Endothelial cell of umbilical vein (primary cell): ENCODE measurements around the gene FER. TPM values are rescaled to one million over a fixed set of nuclear protein-coding genes. Genes with fewer than 3 reads are reported as not detected.

ENCODE experiments used
- BruUV-seq: library from RNA; stranded (reverse); fragments of 400-500 nt; replicated peaks from 2 replicates; lab custom pipeline; 2021; lab: Mats Ljungman, UMichigan
- CTCF ChIA-PET: fragments of 300-600, 350-600 bp; sonication (Branson Sonifier 250); formaldehyde crosslinking; loops from one replicate; lab custom pipeline; 2021; ENCODE audit warnings: antibody characterized with exemption, inconsistent platforms; lab: Charles Lee
- POLR2A ChIA-PET: fragments of 300-600, 350-600 bp; sonication (Branson Sonifier 250); formaldehyde crosslinking; loops from one replicate; lab custom pipeline; 2021; ENCODE audit warnings: antibody characterized with exemption, inconsistent platforms; lab: Charles Lee
- DNase-seq: peaks from one replicate; pipeline ENCODE4 v3.0.0-alpha.2; 2011; ENCODE audit warnings: low read depth, low spot score
- FAIRE-seq: peaks from 2 replicates; lab custom pipeline; 2011; peaks lifted over from hg19 to GRCh38; lab: Jason Lieb, UNC
- H2AFZ ChIP-seq: 2 replicates; pipeline ENCODE4 v1.6.0; 2012; ENCODE audit warnings: low read depth, low read length, control low read depth, inconsistent platforms
- H3K27ac ChIP-seq: 2 replicates; pipeline ENCODE4 v1.5.1; 2011; ENCODE audit warnings: low read depth, mild to moderate bottlenecking, control low read depth, low read length, moderate library complexity; ENCODE audit not compliant: insufficient read depth
- H3K27me3 ChIP-seq, 2 experiments: 2 replicates each; pipeline versions ENCODE4 v1.6.0 to v1.6.1; 2011; ENCODE audit warnings: low read length in 2 of 2, mixed read lengths in 1 of 2; ENCODE audit not compliant: control insufficient read depth in 2 of 2, insufficient read depth in 2 of 2
- H3K36me3 ChIP-seq, 2 experiments: 2 replicates in 1 of 2; 3 replicates in 1 of 2; pipeline ENCODE4 v1.5.1; 2011; ENCODE audit warnings: low read length in 2 of 2, mild to moderate bottlenecking in 1 of 2, moderate library complexity in 1 of 2; ENCODE audit not compliant: control insufficient read depth in 2 of 2, insufficient read depth in 2 of 2; ENCODE audit errors: extremely low read depth in 1 of 2
- H3K4me1 ChIP-seq: 3 replicates; pipeline ENCODE4 v1.5.1; 2011; ENCODE audit warnings: mild to moderate bottlenecking, low read length; ENCODE audit not compliant: control insufficient read depth, insufficient read depth; ENCODE audit errors: extremely low read depth
- H3K4me2 ChIP-seq: 2 replicates; pipeline ENCODE4 v1.6.1; 2011; ENCODE audit warnings: low read length, control low read depth, mixed read lengths; ENCODE audit not compliant: insufficient read depth
- H3K4me3 ChIP-seq, 3 experiments: fragments of 200-600 bp in 1 of 3; sonication (generic), shearing (Covaris generic) in 1 of 3; replicated peaks in 1 of 3; 2 replicates each; pipeline ENCODE4 v1.5.1; 2011 to 2016; ENCODE audit warnings: control low read depth in 3 of 3, low read length in 3 of 3, mild to moderate bottlenecking in 2 of 3, inconsistent platforms in 1 of 3, low read depth in 1 of 3, moderate library complexity in 1 of 3; ENCODE audit not compliant: insufficient read depth in 1 of 3
- H3K79me2 ChIP-seq: 2 replicates; pipeline ENCODE4 v1.6.0; 2012; ENCODE audit warnings: low read length, inconsistent platforms; ENCODE audit not compliant: control insufficient read depth, insufficient read depth
- H3K9ac ChIP-seq: replicated peaks from 2 replicates; pipeline ENCODE3; 2011; ENCODE audit warnings: low read length, control low read depth; ENCODE audit not compliant: insufficient read depth; ENCODE audit errors: extremely low read depth
- H3K9me1 ChIP-seq: replicated peaks from 3 replicates; pipeline ENCODE4 v1.6.0; 2011; ENCODE audit warnings: mild to moderate bottlenecking, low read length; ENCODE audit not compliant: control insufficient read depth, insufficient read depth; ENCODE audit errors: extremely low read depth
- H3K9me3 ChIP-seq: replicated peaks from 2 replicates; pipeline ENCODE4 v1.5.1; 2012; ENCODE audit warnings: low read length, inconsistent platforms; ENCODE audit not compliant: control insufficient read depth, insufficient read depth
- H4K20me1 ChIP-seq: replicated peaks from 2 replicates; pipeline ENCODE3; 2011; ENCODE audit warnings: mild to moderate bottlenecking, low read length; ENCODE audit not compliant: control insufficient read depth, insufficient read depth; ENCODE audit errors: extremely low read depth
- EZH2 ChIP-seq: IDR thresholded peaks from 2 replicates; pipeline ENCODE4 v1.6.1; 2012; ENCODE audit warnings: borderline replicate concordance, low read depth, mild to moderate bottlenecking, moderate library complexity, low read length, inconsistent platforms; ENCODE audit not compliant: severe bottlenecking
- FOS ChIP-seq: IDR thresholded peaks from 2 replicates; pipeline ENCODE4 v1.6.1; 2011; ENCODE audit warnings: mild to moderate bottlenecking, low read length, moderate library complexity, borderline replicate concordance; ENCODE audit not compliant: insufficient read depth
- GATA2 ChIP-seq: IDR thresholded peaks from 2 replicates; pipeline ENCODE4 v1.7.0; 2011; ENCODE audit warnings: low read depth, mild to moderate bottlenecking, moderate library complexity, mixed read lengths, low read length; ENCODE audit not compliant: insufficient read length, insufficient read depth
- JUN ChIP-seq: IDR thresholded peaks from 2 replicates; pipeline ENCODE4 v1.6.1; 2011; ENCODE audit warnings: borderline replicate concordance, low read depth; ENCODE audit not compliant: insufficient read length, insufficient read depth
- MYC ChIP-seq: IDR thresholded peaks from one replicate; pipeline ENCODE4 v1.6.1; 2011; ENCODE audit warnings: mild to moderate bottlenecking, low read depth, low read length
- POLR2A ChIP-seq: IDR thresholded peaks from 2 replicates; pipeline ENCODE4 v1.6.1; 2012; ENCODE audit warnings: low read depth, mild to moderate bottlenecking, control low read depth, low read length
- POLR2AphosphoS5 ChIP-seq: IDR thresholded peaks from 2 replicates; pipeline ENCODE4 v1.6.1; 2012; ENCODE audit warnings: low read depth, mild to moderate bottlenecking, control low read depth, low read length, moderate library complexity; ENCODE audit not compliant: insufficient read depth
- dilution Hi-C: fragments of 300-500 bp; cut with MboI; formaldehyde crosslinking; loops from one replicate; pipeline ENCODE4 v1.15.0; 2019; ENCODE audit warnings: low sequenced_read_pairs; ENCODE audit not compliant: extremely low pct_ligation_motif_present
- intact Hi-C: fragments of 100-400 bp; cut with micrococcal nuclease; formaldehyde crosslinking; loops from one replicate; pipeline ENCODE4 v1.10.0; 2022
- polyA plus RNA-seq, 4 experiments: library from polyadenylated mRNA; depleted of rRNA in 3 of 4; stranded (reverse) in 3 of 4; unstranded in 1 of 4; fragments of >200 nt; gene quantifications; 2 replicates each; pipeline versions ENCODE4 v1.2.1 to v1.2.3, GENCODE V29; 2011 to 2012; ENCODE audit warnings: missing spikeins in 1 of 4
- total RNA-seq: library from RNA; stranded (reverse); gene quantifications from 2 replicates; pipeline ENCODE4 v1.2.3, GENCODE V29; 2021
- TF ChIP-seq, protein P1 (sequence below), 2 donors: IDR thresholded peaks; 1 replicate in 1 of 2; 2 replicates in 1 of 2; pipeline ENCODE4 v1.5.1; 2011; ENCODE audit warnings: low read length in 2 of 2, mild to moderate bottlenecking in 2 of 2, moderate library complexity in 2 of 2, control low read depth in 1 of 2, inconsistent platforms in 1 of 2, low read depth in 1 of 2; ENCODE audit not compliant: insufficient read depth in 1 of 2; ENCODE audit errors: extremely low read depth in 1 of 2
- TF ChIP-seq, protein P2 (sequence below): IDR thresholded peaks from 2 replicates; pipeline ENCODE4 v1.6.1; 2011; ENCODE audit not compliant: insufficient read depth, insufficient read length

The FER gene
- total and polyA plus RNA-seq, 2 donors (not counting 3 experiments of a cell fraction or from before 2014, with no cell fraction given), result 2.3 to 27.5 TPM

GRCh38 chr5:108942701-108943100 is 195.0 kb downstream of the FER start:
- FAIRE-seq, result no peak
- TF ChIP-seq JUN, result no peak
- TF ChIP-seq, protein P1, sequence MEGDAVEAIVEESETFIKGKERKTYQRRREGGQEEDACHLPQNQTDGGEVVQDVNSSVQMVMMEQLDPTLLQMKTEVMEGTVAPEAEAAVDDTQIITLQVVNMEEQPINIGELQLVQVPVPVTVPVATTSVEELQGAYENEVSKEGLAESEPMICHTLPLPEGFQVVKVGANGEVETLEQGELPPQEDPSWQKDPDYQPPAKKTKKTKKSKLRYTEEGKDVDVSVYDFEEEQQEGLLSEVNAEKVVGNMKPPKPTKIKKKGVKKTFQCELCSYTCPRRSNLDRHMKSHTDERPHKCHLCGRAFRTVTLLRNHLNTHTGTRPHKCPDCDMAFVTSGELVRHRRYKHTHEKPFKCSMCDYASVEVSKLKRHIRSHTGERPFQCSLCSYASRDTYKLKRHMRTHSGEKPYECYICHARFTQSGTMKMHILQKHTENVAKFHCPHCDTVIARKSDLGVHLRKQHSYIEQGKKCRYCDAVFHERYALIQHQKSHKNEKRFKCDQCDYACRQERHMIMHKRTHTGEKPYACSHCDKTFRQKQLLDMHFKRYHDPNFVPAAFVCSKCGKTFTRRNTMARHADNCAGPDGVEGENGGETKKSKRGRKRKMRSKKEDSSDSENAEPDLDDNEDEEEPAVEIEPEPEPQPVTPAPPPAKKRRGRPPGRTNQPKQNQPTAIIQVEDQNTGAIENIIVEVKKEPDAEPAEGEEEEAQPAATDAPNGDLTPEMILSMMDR (IDR thresholded peaks at IDR 0.05; ENCODE audit: extremely low read depth in 1 of 2, insufficient read depth in 1 of 2, low read depth in 1 of 2, low read length in 2 of 2), result no peak
- TF ChIP-seq GATA2, result no peak
- TF ChIP-seq, protein P2, sequence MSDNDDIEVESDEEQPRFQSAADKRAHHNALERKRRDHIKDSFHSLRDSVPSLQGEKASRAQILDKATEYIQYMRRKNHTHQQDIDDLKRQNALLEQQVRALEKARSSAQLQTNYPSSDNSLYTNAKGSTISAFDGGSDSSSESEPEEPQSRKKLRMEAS, result no peak
- no peak for TF ChIP-seq FOS
- no peak for TF ChIP-seq EZH2
- TF ChIP-seq POLR2AphosphoS5, result no peak
- no peak for TF ChIP-seq MYC
- no peak for TF ChIP-seq POLR2A
- ChIA-PET CTCF (no interaction called here), POLR2A (no interaction called here)
- no peak overlapping the region for H3K4me2 ChIP-seq
- DNase-seq, result peak; percentile 4
- H3K27me3 ChIP-seq, result no peaks in the 10 kb centered on the region
- H2AFZ ChIP-seq, result no peak overlapping the region
- H3K4me3 ChIP-seq, result no peak overlapping the region
- no peaks in the 10 kb centered on the region for H3K4me1 ChIP-seq
- no peaks in the 10 kb centered on the region for H3K79me2 ChIP-seq
- H3K9ac ChIP-seq, result no peak overlapping the region
- H3K27ac ChIP-seq, result no peak overlapping the region
- no peaks in the 10 kb centered on the region for H4K20me1 ChIP-seq
- H3K9me3 ChIP-seq, result no peaks in the 10 kb centered on the region
- H3K9me1 ChIP-seq, result no peaks in the 10 kb centered on the region
- no TSS peak for BruUV-seq
- H3K36me3 ChIP-seq, result no peaks in the 10 kb centered on the region
- intact Hi-C loops, result no loop called here
- dilution Hi-C loops, result no loop called here
